OCI-LY3 (cell line): ENCODE results near the gene RAD1.
A peak's percentile ranks its signal among the peaks of the same experiment; 100 is the strongest.

Experiments used
- H2AFZ ChIP-seq: fragments of 200-600, 300-600 bp; shearing (Covaris generic); 2 replicates; pipeline ENCODE4 v1.6.0; 2014; ENCODE audit warnings: antibody characterized with exemption, low read depth, low read length
- H3K27ac ChIP-seq: fragments of 200-600, 300-600 bp; sonication (generic); 2 replicates; pipeline ENCODE4 v1.5.1; 2014; ENCODE audit warnings: mild to moderate bottlenecking, low read length, moderate library complexity, mixed read lengths
- H3K27me3 ChIP-seq: fragments of 200-600, 300-600 bp; sonication (generic); 2 replicates; pipeline ENCODE4 v1.6.1; 2014; ENCODE audit warnings: low read depth, low read length, mixed read lengths
- H3K36me3 ChIP-seq: fragments of 200-600, 300-600 bp; sonication (generic); replicated peaks from 2 replicates; pipeline ENCODE3; 2014; ENCODE audit warnings: low read depth, low read length, mixed read lengths
- H3K4me1 ChIP-seq: fragments of 300-600, 200-600 bp; sonication (generic); 2 replicates; pipeline ENCODE4 v1.6.1; 2014; ENCODE audit warnings: low read length, mixed read lengths
- H3K4me2 ChIP-seq: fragments of 200-600, 300-600 bp; sonication (generic); 2 replicates; pipeline ENCODE4 v1.6.1; 2014; ENCODE audit warnings: low read length, mixed read lengths
- H3K4me3 ChIP-seq: fragments of 300-600, 200-600 bp; sonication (generic); 2 replicates; pipeline ENCODE4 v1.5.1; 2014; ENCODE audit warnings: antibody characterized with exemption, mild to moderate bottlenecking, low read length, moderate library complexity
- H3K79me2 ChIP-seq: fragments of 300-600, 200-600 bp; shearing (Covaris generic); 2 replicates; pipeline ENCODE4 v1.6.1; 2014; ENCODE audit warnings: mild to moderate bottlenecking, low read length, mixed read lengths
- H3K9ac ChIP-seq: fragments of 300-600, 200-600 bp; shearing (Covaris generic); 2 replicates; pipeline ENCODE4 v1.6.0; 2014; ENCODE audit warnings: mild to moderate bottlenecking, low read length, moderate library complexity
- H3K9me3 ChIP-seq: fragments of 200-600, 300-600 bp; shearing (Covaris generic); 2 replicates; pipeline ENCODE4 v1.6.1; 2014; ENCODE audit warnings: low read length, mixed read lengths; ENCODE audit not compliant: insufficient read depth
- H4K20me1 ChIP-seq: fragments of 200-600, 300-600 bp; sonication (generic); 2 replicates; pipeline ENCODE4 v1.6.1; 2016; ENCODE audit warnings: low read length, mixed read lengths; ENCODE audit not compliant: insufficient read depth
- CTCF ChIP-seq: fragments of 200-600, 300-600 bp; sonication (generic); IDR thresholded peaks from 2 replicates; pipeline ENCODE4 v1.5.1; 2014; ENCODE audit warnings: antibody characterized with exemption, low read length, low read depth
- EZH2phosphoT487 ChIP-seq: fragments of 200-600 bp; shearing (Covaris generic); IDR thresholded peaks from 2 replicates; pipeline ENCODE4 v1.6.1; 2018; ENCODE audit warnings: antibody characterized with exemption, mixed run types, low read depth

RAD1 gene

GRCh38 chr5:34930870-34931269 is 15.6 kb upstream of the RAD1 start:
- Histone ChIP-seq H3K4me1 (peaks cover 11% of the 10 kb centered on the region), H3K27me3 (no peaks in the 10 kb centered on the region), H3K4me2 (peak overlapping the region; percentile 72), H4K20me1 (no peaks in the 10 kb centered on the region), H3K36me3 (peaks cover 20% of the 10 kb centered on the region), H2AFZ (no peak overlapping the region), H3K9me3 (no peaks in the 10 kb centered on the region), H3K27ac (no peak overlapping the region), H3K4me3 (peak overlapping the region; percentile 99), H3K79me2 (peaks cover 43% of the 10 kb centered on the region), H3K9ac (peak overlapping the region; percentile 90; the same call in 1 of the 2 replicates)
- TF ChIP-seq EZH2phosphoT487 (no peak), CTCF (no peak)

- Histone ChIP-seq H3K4me2 (peak overlapping the region; percentile 72), H3K27me3 (no peaks in the 10 kb centered on the region), H3K9me3 (no peaks in the 10 kb centered on the region), H3K79me2 (peaks cover 43% of the 10 kb centered on the region), H3K27ac (peak overlapping the region; percentile 65; the same call in 1 of the 2 replicates), H3K36me3 (peaks cover 21% of the 10 kb centered on the region), H3K4me3 (peak overlapping the region; percentile 99), H3K9ac (peak overlapping the region; percentile 90), H2AFZ (no peak overlapping the region), H3K4me1 (peaks cover 11% of the 10 kb centered on the region), H4K20me1 (no peaks in the 10 kb centered on the region)
- no peak for TF ChIP-seq EZH2phosphoT487
- TF ChIP-seq CTCF: no peak
These were observed 15.1 kb upstream of the RAD1 start for GRCh38 chr5:34930462-34930844.

GRCh38 chr5:34929720-34930461 is 14.6 kb upstream of the RAD1 start:
- Histone ChIP-seq H3K4me2 (peak overlapping the region; percentile 72), H4K20me1 (no peaks in the 10 kb centered on the region), H3K4me1 (peaks cover 11% of the 10 kb centered on the region), H3K27me3 (no peaks in the 10 kb centered on the region), H3K9me3 (no peaks in the 10 kb centered on the region), H3K27ac (peak overlapping the region; percentile 65), H3K9ac (peak overlapping the region; percentile 90), H2AFZ (peak overlapping the region; percentile 56; the same call in 1 of the 2 replicates), H3K36me3 (peaks cover 21% of the 10 kb centered on the region), H3K79me2 (peaks cover 42% of the 10 kb centered on the region), H3K4me3 (peak overlapping the region; percentile 99)
- TF ChIP-seq EZH2phosphoT487 (no peak), CTCF (no peak)

- no peaks in the 10 kb centered on the region for H4K20me1 ChIP-seq
- no peaks in the 10 kb centered on the region for H3K9me3 ChIP-seq
- H3K79me2 ChIP-seq: peaks cover 37% of the 10 kb centered on the region
- H3K9ac ChIP-seq: peak within 1 kb of the TSS; percentile 90
- peak within 1 kb of the TSS; percentile 99 for H3K4me3 ChIP-seq
- H3K4me2 ChIP-seq: peak within 1 kb of the TSS; percentile 72
- H2AFZ ChIP-seq: peak within 1 kb of the TSS; percentile 56; the same call in 1 of the 2 replicates
- TF ChIP-seq EZH2phosphoT487 (no peak), CTCF (no peak)
- H3K27me3 ChIP-seq: no peaks in the 10 kb centered on the region
- H3K4me1 ChIP-seq: peaks cover 11% of the 10 kb centered on the region
- H3K36me3 ChIP-seq: peaks cover 24% of the 10 kb centered on the region
- peak within 1 kb of the TSS; percentile 65 for H3K27ac ChIP-seq
These were observed 13.9 kb upstream of the RAD1 start, which contains the start of gene DNAJC21 for GRCh38 chr5:34929134-34929719. Gene DNAJC21, plus strand, starts transcription at chr5:34929559. Its CDS starts 261 bp downstream, at chr5:34929820.
